Measurements from ENCODE around the gene PAX9. TPM values are rescaled to one million over a fixed set of nuclear protein-coding genes. Genes with fewer than 3 reads are reported as not detected.

The PAX9 gene
- total and polyA plus RNA-seq, 2 of the 13 experiments (the other 11 are each of a cell fraction or from before 2014, with no cell fraction given) = 0.03 TPM; not detected in 1

- TF ChIP-seq MEIS1 (CRISPR knock-in tag; IDR thresholded peaks at IDR 0.05; ENCODE audit: borderline replicate concordance) (no peak; the same call in 1 of the 2 replicates), SNRNP70 (IDR thresholded peaks at IDR 0.05; ENCODE audit: low read depth, low read length) (no peak), MEIS2 (CRISPR knock-in tag; IDR thresholded peaks at IDR 0.05) (no peak), RBM22 (optimal IDR thresholded peaks at IDR 0.05; ENCODE audit: low read length) (no peak), RXRA (CRISPR knock-in tag; IDR thresholded peaks at IDR 0.05) (0 out of 2 replicates have a peak, but pooled peaks have one; percentile 25), ZGPAT (CRISPR knock-in tag; IDR thresholded peaks at IDR 0.05) (no peak)
- TF ChIP-seq, protein P1, sequence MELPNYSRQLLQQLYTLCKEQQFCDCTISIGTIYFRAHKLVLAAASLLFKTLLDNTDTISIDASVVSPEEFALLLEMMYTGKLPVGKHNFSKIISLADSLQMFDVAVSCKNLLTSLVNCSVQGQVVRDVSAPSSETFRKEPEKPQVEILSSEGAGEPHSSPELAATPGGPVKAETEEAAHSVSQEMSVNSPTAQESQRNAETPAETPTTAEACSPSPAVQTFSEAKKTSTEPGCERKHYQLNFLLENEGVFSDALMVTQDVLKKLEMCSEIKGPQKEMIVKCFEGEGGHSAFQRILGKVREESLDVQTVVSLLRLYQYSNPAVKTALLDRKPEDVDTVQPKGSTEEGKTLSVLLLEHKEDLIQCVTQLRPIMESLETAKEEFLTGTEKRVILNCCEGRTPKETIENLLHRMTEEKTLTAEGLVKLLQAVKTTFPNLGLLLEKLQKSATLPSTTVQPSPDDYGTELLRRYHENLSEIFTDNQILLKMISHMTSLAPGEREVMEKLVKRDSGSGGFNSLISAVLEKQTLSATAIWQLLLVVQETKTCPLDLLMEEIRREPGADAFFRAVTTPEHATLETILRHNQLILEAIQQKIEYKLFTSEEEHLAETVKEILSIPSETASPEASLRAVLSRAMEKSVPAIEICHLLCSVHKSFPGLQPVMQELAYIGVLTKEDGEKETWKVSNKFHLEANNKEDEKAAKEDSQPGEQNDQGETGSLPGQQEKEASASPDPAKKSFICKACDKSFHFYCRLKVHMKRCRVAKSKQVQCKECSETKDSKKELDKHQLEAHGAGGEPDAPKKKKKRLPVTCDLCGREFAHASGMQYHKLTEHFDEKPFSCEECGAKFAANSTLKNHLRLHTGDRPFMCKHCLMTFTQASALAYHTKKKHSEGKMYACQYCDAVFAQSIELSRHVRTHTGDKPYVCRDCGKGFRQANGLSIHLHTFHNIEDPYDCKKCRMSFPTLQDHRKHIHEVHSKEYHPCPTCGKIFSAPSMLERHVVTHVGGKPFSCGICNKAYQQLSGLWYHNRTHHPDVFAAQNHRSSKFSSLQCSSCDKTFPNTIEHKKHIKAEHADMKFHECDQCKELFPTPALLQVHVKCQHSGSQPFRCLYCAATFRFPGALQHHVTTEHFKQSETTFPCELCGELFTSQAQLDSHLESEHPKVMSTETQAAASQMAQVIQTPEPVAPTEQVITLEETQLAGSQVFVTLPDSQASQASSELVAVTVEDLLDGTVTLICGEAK (IDR thresholded peaks at IDR 0.05) = no peak
- TF ChIP-seq, protein P1 (CRISPR knock-in tag; IDR thresholded peaks at IDR 0.05) = no peak
Observed at GRCh38 chr14:36657399-36658122, 4.1 kb upstream of the PAX9 start (continued).

Data from HepG2 (cell line).